H1 (cell line): ENCODE results near the gene PMP22. TPM values are rescaled to one million over a fixed set of nuclear protein-coding genes. Genes with fewer than 3 reads are reported as not detected.

Experiments
- ASH2L ChIP-seq: fragments of 200-600, 300-600 bp; sonication (generic); IDR thresholded peaks from one replicate; pipeline ENCODE4 v1.7.1; 2017; ENCODE audit warnings: low read length
- CTCF ChIP-seq, 3 experiments: IDR thresholded peaks; 1 replicate in 2 of 3; 2 replicates in 1 of 3; pipeline versions ENCODE4 v1.5.1 to v1.6.1; 2011; ENCODE audit warnings: low read length in 3 of 3, mild to moderate bottlenecking in 3 of 3, inconsistent platforms in 2 of 3, low read depth in 1 of 3, moderate library complexity in 1 of 3; ENCODE audit not compliant: insufficient read depth in 1 of 3; ENCODE audit errors: control extremely low read depth in 1 of 3
- E2F6 ChIP-seq: IDR thresholded peaks from 2 replicates; pipeline ENCODE4 v1.6.1; 2012; ENCODE audit warnings: inconsistent platforms
- MAX ChIP-seq: IDR thresholded peaks from 2 replicates; pipeline ENCODE4 v1.6.1; 2012; ENCODE audit warnings: inconsistent platforms
- RAD21 ChIP-seq, 2 experiments: IDR thresholded peaks in 1 of 2; conservative IDR thresholded peaks in 1 of 2; 2 replicates each; pipeline ENCODE4 v1.6.1; 2011; ENCODE audit warnings: low read depth in 2 of 2, low read length in 2 of 2, improper control_type of control experiment in 1 of 2, inconsistent platforms in 1 of 2, mild to moderate bottlenecking in 1 of 2, moderate library complexity in 1 of 2
- RXRA ChIP-seq: IDR thresholded peaks from 2 replicates; pipeline ENCODE4 v1.6.1; 2011; ENCODE audit warnings: low read depth, mild to moderate bottlenecking, low read length, moderate library complexity; ENCODE audit not compliant: insufficient read depth
- SIN3A ChIP-seq, 2 experiments: IDR thresholded peaks in 1 of 2; conservative IDR thresholded peaks in 1 of 2; 2 replicates each; pipeline ENCODE4 v1.6.1; 2011 to 2012; ENCODE audit warnings: low read length in 2 of 2, improper control_type of control experiment in 1 of 2, low read depth in 1 of 2, mild to moderate bottlenecking in 1 of 2
- TCF12 ChIP-seq: IDR thresholded peaks from 2 replicates; pipeline ENCODE4 v1.6.1; 2011; ENCODE audit warnings: low read depth, mild to moderate bottlenecking, low read length
- YY1 ChIP-seq: IDR thresholded peaks from 2 replicates; pipeline ENCODE4 v1.6.1; 2011; ENCODE audit warnings: low read depth, mild to moderate bottlenecking, low read length
- polyA plus RNA-seq, 7 experiments: library from polyadenylated mRNA; depleted of rRNA in 3 of 7; stranded (reverse) in 5 of 7; unstranded in 2 of 7; fragments of >200 nt in 5 of 7; fragments of 200-250 nt in 2 of 7; gene quantifications; 1 replicate in 5 of 7; 2 replicates in 1 of 7; 4 replicates in 1 of 7; pipeline versions ENCODE4 v1.2.1 to v1.2.3, GENCODE V29; 2011 to 2013; ENCODE audit warnings: missing spikeins in 2 of 7, mixed read lengths in 2 of 7
- total RNA-seq: library from RNA; stranded (reverse); fragmentation: NEBNext Ultra II Directional; extraction: Animal tissue kit (Norgen Biotek cat#: 25700); gene quantifications from 2 replicates; pipeline ENCODE4 v1.2.1, GENCODE V29; 2021

Gene PMP22
- total and polyA plus RNA-seq, 2 of the 8 experiments (the other 6 are each of a cell fraction or from before 2014, with no cell fraction given), result 0.84 to 4.9 TPM

- TF ChIP-seq SIN3A (conservative IDR thresholded peaks at IDR 0.05 in 1 of 2, IDR thresholded peaks at IDR 0.05 in 1 of 2; ENCODE audit: low read depth in 1 of 2, low read length in 2 of 2) (0 out of 4 replicates have a peak, but pooled peaks have one; percentile 29 to 48), CTCF (IDR thresholded peaks at IDR 0.05; ENCODE audit: control extremely low read depth in 1 of 3, insufficient read depth in 1 of 3, low read depth in 1 of 3, low read length in 3 of 3) (peak; percentile 79 to 94 (median 92)), RAD21 (IDR thresholded peaks at IDR 0.05 in 1 of 2, conservative IDR thresholded peaks at IDR 0.05 in 1 of 2; ENCODE audit: low read depth in 2 of 2, low read length in 2 of 2) (peak; percentile 57 to 79), YY1 (peak; percentile 76), MAX (peak; percentile 90), ASH2L (no peak), E2F6 (peak; percentile 79), TCF12 (0 out of 2 replicates have a peak, but pooled peaks have one; percentile 44), RXRA (no peak)
- TF ChIP-seq, all 59 proteins: peak for 13
These were observed 7.8 kb downstream of the PMP22 start (continued) for GRCh38 chr17:15257258-15257788.
